HG03439 (cell line): ENCODE data around the gene PALMD.

ENCODE experiments used
- ATAC-seq: cut with Tn5 transposase; IDR thresholded peaks from one replicate; pipeline ENCODE4 v1.9.1; 2021; ENCODE audit warnings: mild to moderate bottlenecking, moderate library complexity; ENCODE audit not compliant: unreplicated experiment

Gene PALMD

GRCh38 chr1:99634971-99635624, 10.8 kb upstream of the PALMD start:
- no peak for ATAC-seq

- no peak for ATAC-seq
Observed at GRCh38 chr1:99635664-99636063, 10.2 kb upstream of the PALMD start.

- ATAC-seq: no peak
Observed at GRCh38 chr1:99636647-99637175, 9.2 kb upstream of the PALMD start.

GRCh38 chr1:99638853-99639252, 7.1 kb upstream of the PALMD start:
- no peak for ATAC-seq

- ATAC-seq: no peak
Observed at GRCh38 chr1:99639408-99639807, 6.5 kb upstream of the PALMD start.

GRCh38 chr1:99639945-99640344, 6.0 kb upstream of the PALMD start:
- ATAC-seq: no peak

- no peak for ATAC-seq
Observed at GRCh38 chr1:99640672-99641071, 5.2 kb upstream of the PALMD start.

GRCh38 chr1:99641558-99641957, 4.4 kb upstream of the PALMD start:
- no peak for ATAC-seq

- ATAC-seq: no peak
Observed at GRCh38 chr1:99642053-99642452, 3.9 kb upstream of the PALMD start.

GRCh38 chr1:99643021-99643779, 2.7 kb upstream of the PALMD start:
- ATAC-seq: no peak

GRCh38 chr1:99644279-99645004, 1.5 kb upstream of the PALMD start:
- ATAC-seq: no peak

GRCh38 chr1:99645203-99645602, 710 bp upstream of the PALMD start:
- ATAC-seq: no peak

GRCh38 chr1:99646868-99647267, 955 bp downstream of the PALMD start:
- no peak for ATAC-seq

- ATAC-seq: no peak
Observed at GRCh38 chr1:99647490-99647889, 1.6 kb downstream of the PALMD start.

GRCh38 chr1:99648107-99648506, 2.2 kb downstream of the PALMD start:
- ATAC-seq: no peak

- no peak for ATAC-seq
Observed at GRCh38 chr1:99650030-99650429, 4.1 kb downstream of the PALMD start.

- no peak for ATAC-seq
Observed at GRCh38 chr1:99650773-99651437, 5.0 kb downstream of the PALMD start.

GRCh38 chr1:99652881-99653281, 7.0 kb downstream of the PALMD start:
- ATAC-seq: no peak

GRCh38 chr1:99655376-99655775, 9.5 kb downstream of the PALMD start:
- no peak for ATAC-seq

GRCh38 chr1:99656701-99657100, 10.8 kb downstream of the PALMD start:
- no peak for ATAC-seq
